GM23248 (cell line): ENCODE measurements around the gene MFSD6. TPM values are rescaled to one million over a fixed set of nuclear protein-coding genes. Genes with fewer than 3 reads are reported as not detected.
"Not testable (repeated sequence)": the region's sequence is repeated elsewhere in the genome, so short reads cannot be mapped to it uniquely, and the experiment has no call there.

Experiments used
- DNase-seq: peaks from one replicate; pipeline ENCODE4 v3.0.0-alpha.2; 2015
- H2AFZ ChIP-seq: fragments of 200-600 bp; sonication (generic); 2 replicates; pipeline ENCODE4 v1.6.1; 2016; ENCODE audit warnings: antibody characterized with exemption
- H3F3A ChIP-seq: fragments of 200-600 bp; sonication (generic); 2 replicates; pipeline ENCODE4 v1.6.1; 2016; ENCODE audit warnings: mild to moderate bottlenecking, antibody characterized with exemption, mixed run types; ENCODE audit not compliant: insufficient read depth
- H3K27ac ChIP-seq: fragments of 200-600 bp; sonication (generic); 2 replicates; pipeline ENCODE4 v1.5.1; 2016; ENCODE audit warnings: mild to moderate bottlenecking
- H3K27me3 ChIP-seq: fragments of 200-600 bp; sonication (generic); replicated peaks from 2 replicates; pipeline ENCODE4 v1.6.1; 2016; ENCODE audit warnings: mild to moderate bottlenecking; ENCODE audit not compliant: insufficient read depth
- H3K36me3 ChIP-seq: fragments of 200-600 bp; sonication (generic); 2 replicates; pipeline ENCODE4 v1.6.1; 2016; ENCODE audit warnings: low read depth, mild to moderate bottlenecking
- H3K4me1 ChIP-seq: fragments of 200-600 bp; sonication (generic); 2 replicates; pipeline ENCODE4 v1.6.1; 2016; ENCODE audit warnings: mild to moderate bottlenecking; ENCODE audit not compliant: insufficient read depth
- H3K4me2 ChIP-seq: fragments of 200-600 bp; sonication (generic); one replicate; pipeline ENCODE4 v1.6.1; 2016; ENCODE audit warnings: mild to moderate bottlenecking; ENCODE audit not compliant: unreplicated experiment
- H3K4me3 ChIP-seq: fragments of 200-600 bp; sonication (generic); 2 replicates; pipeline ENCODE4 v1.5.1; 2016; ENCODE audit warnings: mild to moderate bottlenecking
- H3K79me2 ChIP-seq: fragments of 200-600 bp; sonication (generic); 2 replicates; pipeline ENCODE4 v1.6.1; 2016; ENCODE audit warnings: mild to moderate bottlenecking; ENCODE audit not compliant: insufficient read depth
- H3K9ac ChIP-seq: fragments of 200-600 bp; sonication (generic); 2 replicates; pipeline ENCODE4 v1.6.1; 2016; ENCODE audit warnings: mild to moderate bottlenecking
- H3K9me2 ChIP-seq: fragments of 200-600 bp; sonication (generic); 2 replicates; pipeline ENCODE4 v1.6.1; 2016; ENCODE audit warnings: mixed run types, mild to moderate bottlenecking, moderate library complexity; ENCODE audit not compliant: insufficient read depth
- H3K9me3 ChIP-seq: fragments of 200-600 bp; sonication (generic); one replicate; pipeline ENCODE4 v1.6.1; 2017; ENCODE audit warnings: low read depth
- H4K20me1 ChIP-seq: fragments of 200-600 bp; sonication (generic); 2 replicates; pipeline ENCODE4 v1.6.0; 2016; ENCODE audit not compliant: insufficient read depth
- EZH2 ChIP-seq: fragments of 200-600 bp; sonication (generic); IDR thresholded peaks from 2 replicates; pipeline ENCODE4 v1.6.1; 2018; ENCODE audit warnings: antibody characterized with exemption, mild to moderate bottlenecking; ENCODE audit not compliant: insufficient read depth, poor library complexity, severe bottlenecking
- EZH2phosphoT487 ChIP-seq: fragments of 200-600 bp; sonication (generic); IDR thresholded peaks from 2 replicates; pipeline ENCODE4 v1.6.1; 2018; ENCODE audit warnings: antibody characterized with exemption, moderate library complexity, mild to moderate bottlenecking, low read depth; ENCODE audit not compliant: insufficient read depth
- WGBS, 2 experiments: methylation state at CpG; one replicate each; pipeline ENCODE4 v1.1.6; 2015 to 2017; ENCODE audit warnings: low lambda C conversion rate in 2 of 2, low coverage in 1 of 2; ENCODE audit errors: missing lambda C conversion rate in 2 of 2; 5-methylcytosine and 5-hydroxymethylcytosine counted together
- in situ Hi-C: fragments of 300-500 bp; cut with MboI; formaldehyde crosslinking; loops from 2 replicates; pipeline ENCODE4 v1.15.0; 2020
- polyA plus RNA-seq: library from polyadenylated mRNA; unstranded; fragments of >200 nt; fragmentation: Nextera tagmentation; extraction: Ambion mirVana; gene quantifications from 2 replicates; pipeline ENCODE4 v1.2.1, GENCODE V29; 2016
- total RNA-seq: library from RNA; depleted of rRNA; stranded (reverse); fragments of >200 nt; shearing (Covaris generic); gene quantifications from 2 replicates; pipeline ENCODE4 v1.2.3, GENCODE V29; 2014

Gene MFSD6
- total and polyA plus RNA-seq, 2 experiments from 2014 or later = 3.2 to 6.7 TPM

- Histone ChIP-seq H3K4me3 (no peak overlapping the region), H3K79me2 (no peaks in the 10 kb centered on the region), H3K9ac (no peak overlapping the region), H3F3A (no peaks in the 10 kb centered on the region), H3K9me3 (no peaks in the 10 kb centered on the region), H3K9me2 (0 out of 2 replicates have a peak, but pooled peaks cover 6% of the 10 kb centered on the region), H2AFZ (no peak overlapping the region), H3K27me3 (no peaks in the 10 kb centered on the region), H3K36me3 (no peaks in the 10 kb centered on the region), H3K4me2 (no peak overlapping the region), H3K4me1 (no peaks in the 10 kb centered on the region), H3K27ac (no peak overlapping the region), H4K20me1 (no peaks in the 10 kb centered on the region)
- in situ Hi-C loops = no loop called here
- WGBS, 2 experiments = 96 to 97% methylated on average over 1 of the region's 1 CpG
- TF ChIP-seq EZH2 (no peak), EZH2phosphoT487 (no peak)
- no peak for DNase-seq
Observed at GRCh38 chr2:190425221-190425866, 17.2 kb downstream of the MFSD6 start.

DNA sequence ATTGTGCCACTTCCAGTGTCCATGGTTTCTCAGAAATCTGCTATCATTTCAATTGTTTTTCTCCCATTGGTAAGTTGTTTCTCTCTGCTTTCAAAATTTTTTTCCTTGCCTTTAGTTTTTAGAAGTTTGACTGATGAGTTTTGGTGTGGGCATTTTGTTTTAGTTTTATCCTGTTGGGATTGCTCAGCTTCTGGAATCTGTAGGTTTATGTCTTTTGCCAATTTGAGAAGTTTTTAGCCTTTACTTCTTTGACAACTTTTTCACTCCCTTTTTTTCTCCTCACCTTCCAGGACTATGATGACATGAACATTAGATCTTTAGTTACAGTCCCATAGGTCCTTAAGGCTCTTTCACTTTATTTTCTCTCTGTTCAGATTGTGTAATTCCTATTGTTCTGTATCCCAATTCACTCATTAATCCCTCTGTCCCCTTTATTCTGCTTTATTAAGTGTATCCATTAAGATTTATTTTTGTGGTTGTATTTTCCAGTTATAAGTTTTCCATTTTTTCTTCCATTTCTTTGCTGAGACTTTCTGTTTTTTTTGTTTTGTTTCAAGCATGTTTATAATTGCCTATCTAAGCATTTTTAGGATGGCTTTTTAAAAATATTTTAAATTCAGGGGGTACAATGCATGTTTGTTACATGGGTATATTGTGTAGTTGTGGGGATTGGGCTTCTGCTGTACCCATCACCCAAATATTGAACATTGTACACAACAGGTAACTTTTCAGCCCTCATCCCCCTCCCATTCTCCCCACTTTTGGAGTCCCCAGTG, 17.9 kb downstream of the MFSD6 start:
- Histone ChIP-seq H4K20me1 (no peaks in the 10 kb centered on the region), H3K4me1 (no peaks in the 10 kb centered on the region), H3K9me2 (0 out of 2 replicates have a peak, but pooled peaks cover 6% of the 10 kb centered on the region), H3K4me2 (no peak overlapping the region), H3K27me3 (no peaks in the 10 kb centered on the region), H2AFZ (no peak overlapping the region), H3F3A (no peaks in the 10 kb centered on the region), H3K36me3 (no peaks in the 10 kb centered on the region), H3K79me2 (no peaks in the 10 kb centered on the region), H3K9me3 (no peaks in the 10 kb centered on the region), H3K27ac (no peak overlapping the region), H3K4me3 (no peak overlapping the region), H3K9ac (no peak overlapping the region)
- TF ChIP-seq EZH2phosphoT487 (no peak), EZH2 (no peak)
- in situ Hi-C loops = no loop called here
- DNase-seq = no peak

- H3K27ac ChIP-seq, H3K9me2 ChIP-seq, DNase-seq, H3F3A ChIP-seq, H4K20me1 ChIP-seq, H3K79me2 ChIP-seq, H3K9me3 ChIP-seq, in situ Hi-C loops, H3K9ac ChIP-seq, H3K4me1 ChIP-seq, H2AFZ ChIP-seq, H3K27me3 ChIP-seq, H3K4me3 ChIP-seq, H3K4me2 ChIP-seq, H3K36me3 ChIP-seq: not testable (repeated sequence)
- 97 to 100% methylated on average over 2 to 19 of the region's 26 CpGs for WGBS, 2 experiments
Observed at GRCh38 chr2:190430866-190431265, 22.7 kb downstream of the MFSD6 start.

DNA sequence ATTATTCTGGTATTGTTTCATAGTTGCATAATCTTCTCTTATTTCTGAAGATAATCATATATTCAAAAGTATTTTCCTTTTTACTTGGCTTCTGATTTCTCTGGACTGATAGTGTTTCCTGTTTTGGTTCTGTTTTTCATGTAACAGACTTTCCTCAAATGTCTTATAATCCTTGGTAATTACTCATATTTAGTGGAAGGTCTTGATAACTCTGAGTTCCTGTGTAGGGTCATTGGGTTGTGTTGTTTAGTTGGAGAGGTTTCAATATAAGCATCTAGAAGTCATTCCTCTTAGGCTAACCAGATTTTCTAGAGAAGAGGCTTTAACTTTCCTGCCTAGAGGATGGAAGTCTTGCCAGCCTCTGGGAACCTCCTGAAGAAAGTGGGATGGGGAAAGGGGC, 23.8 kb downstream of the MFSD6 start:
- no peak for TF ChIP-seq EZH2
- no peak for TF ChIP-seq EZH2phosphoT487
- Histone ChIP-seq H3K9me3 (no peaks in the 10 kb centered on the region), H4K20me1 (no peaks in the 10 kb centered on the region), H2AFZ (no peak overlapping the region), H3K4me1 (no peaks in the 10 kb centered on the region), H3K27ac (no peak overlapping the region), H3K4me3 (no peak overlapping the region), H3K4me2 (no peak overlapping the region), H3K36me3 (no peaks in the 10 kb centered on the region), H3K79me2 (no peaks in the 10 kb centered on the region), H3K27me3 (no peaks in the 10 kb centered on the region), H3K9me2 (no peaks in the 10 kb centered on the region), H3F3A (no peaks in the 10 kb centered on the region), H3K9ac (no peak overlapping the region)
- in situ Hi-C loops = no loop called here
- no peak for DNase-seq
